A673 (cell line): ENCODE results near the gene PECR.

ENCODE experiments used
- CTCF ChIP-seq: fragments of 300-800, 200-600 bp; sonication (generic); conservative IDR thresholded peaks from 2 replicates; pipeline ENCODE4 v1.5.1; 2017; ENCODE audit warnings: low read depth, mild to moderate bottlenecking, antibody characterized with exemption, low read length, moderate library complexity, mixed read lengths
- EZH2 ChIP-seq: fragments of 200-600 bp; sonication (generic); IDR thresholded peaks from 2 replicates; pipeline ENCODE4 v1.6.1; 2017; ENCODE audit warnings: borderline replicate concordance, low read depth, mild to moderate bottlenecking, mixed read lengths, antibody characterized with exemption, low read length; ENCODE audit not compliant: poor library complexity, severe bottlenecking

DNA sequence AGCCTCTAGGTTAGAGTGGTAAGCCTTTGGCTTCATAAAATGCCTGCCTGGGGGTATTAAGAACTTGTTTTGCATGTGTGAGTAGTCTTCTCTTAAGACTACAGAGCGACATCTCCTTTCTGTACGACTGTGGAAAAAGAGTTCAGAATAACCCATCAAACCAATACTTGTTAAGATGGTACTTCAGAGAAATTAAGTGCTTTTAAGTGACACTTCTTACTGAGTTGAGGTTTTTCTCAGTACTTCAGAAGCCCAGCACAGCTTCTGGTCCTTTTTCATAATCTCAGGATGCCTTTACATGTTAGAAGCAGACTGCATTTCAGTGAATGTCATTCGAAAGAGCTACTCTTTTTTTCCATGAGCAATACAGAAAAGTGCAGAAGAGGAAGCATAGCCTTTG, 38.4 kb upstream of the PECR start:
- TF ChIP-seq CTCF (no peak), EZH2 (no peak)
